ENCODE results near the gene SP1.
"Not testable (repeated sequence)": the region's sequence is repeated elsewhere in the genome, so short reads cannot be mapped to it uniquely, and the experiment has no call there.

SP1 gene

GRCh38 chr12:53373554-53374133 is 6.3 kb upstream of the SP1 start:
- TF ChIP-seq, protein P1, sequence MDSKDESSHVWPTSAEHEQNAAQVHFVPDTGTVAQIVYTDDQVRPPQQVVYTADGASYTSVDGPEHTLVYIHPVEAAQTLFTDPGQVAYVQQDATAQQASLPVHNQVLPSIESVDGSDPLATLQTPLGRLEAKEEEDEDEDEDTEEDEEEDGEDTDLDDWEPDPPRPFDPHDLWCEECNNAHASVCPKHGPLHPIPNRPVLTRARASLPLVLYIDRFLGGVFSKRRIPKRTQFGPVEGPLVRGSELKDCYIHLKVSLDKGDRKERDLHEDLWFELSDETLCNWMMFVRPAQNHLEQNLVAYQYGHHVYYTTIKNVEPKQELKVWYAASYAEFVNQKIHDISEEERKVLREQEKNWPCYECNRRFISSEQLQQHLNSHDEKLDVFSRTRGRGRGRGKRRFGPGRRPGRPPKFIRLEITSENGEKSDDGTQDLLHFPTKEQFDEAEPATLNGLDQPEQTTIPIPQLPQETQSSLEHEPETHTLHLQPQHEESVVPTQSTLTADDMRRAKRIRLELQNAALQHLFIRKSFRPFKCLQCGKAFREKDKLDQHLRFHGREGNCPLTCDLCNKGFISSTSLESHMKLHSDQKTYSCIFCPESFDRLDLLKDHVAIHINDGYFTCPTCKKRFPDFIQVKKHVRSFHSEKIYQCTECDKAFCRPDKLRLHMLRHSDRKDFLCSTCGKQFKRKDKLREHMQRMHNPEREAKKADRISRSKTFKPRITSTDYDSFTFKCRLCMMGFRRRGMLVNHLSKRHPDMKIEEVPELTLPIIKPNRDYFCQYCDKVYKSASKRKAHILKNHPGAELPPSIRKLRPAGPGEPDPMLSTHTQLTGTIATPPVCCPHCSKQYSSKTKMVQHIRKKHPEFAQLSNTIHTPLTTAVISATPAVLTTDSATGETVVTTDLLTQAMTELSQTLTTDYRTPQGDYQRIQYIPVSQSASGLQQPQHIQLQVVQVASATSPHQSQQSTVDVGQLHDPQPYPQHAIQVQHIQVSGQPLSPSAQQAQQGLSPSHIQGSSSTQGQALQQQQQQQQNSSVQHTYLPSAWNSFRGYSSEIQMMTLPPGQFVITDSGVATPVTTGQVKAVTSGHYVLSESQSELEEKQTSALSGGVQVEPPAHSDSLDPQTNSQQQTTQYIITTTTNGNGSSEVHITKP (tag by site-specific recombination; IDR thresholded peaks at IDR 0.05): 0 out of 2 replicates have a peak, but pooled peaks have one; percentile 17
- not testable (repeated sequence) for H3K27ac ChIP-seq (ENCODE audit: extremely low read depth, low read depth, low read length); H3K36me3 ChIP-seq (ENCODE audit: control insufficient read depth in 2 of 2, insufficient read depth in 1 of 2, low read length in 2 of 2); H3K4me3 ChIP-seq (ENCODE audit: low read depth, low read length); H3K9me3 ChIP-seq (ENCODE audit: control insufficient read depth, insufficient read depth, low read depth, low read length)
- peaks cover 14% of the 10 kb centered on the region for H3K4me1 ChIP-seq (ENCODE audit: control insufficient read depth, insufficient read depth, low read length)
- ChIA-PET CTCF (interaction anchor here (0.7 kb wide), 2 partner anchors 21 to 49 kb away, joined by 3 read pairs; no protein-coding TSS in a partner anchor), POLR2A (interaction anchor here (0.6 kb wide), 1 partner anchor 9 kb away, joined by 4 read pairs; no protein-coding TSS in a partner anchor)

- ChIA-PET CTCF (interaction anchor here (0.7 kb wide), 2 partner anchors 22 to 48 kb away, joined by 3 read pairs; no protein-coding TSS in a partner anchor), POLR2A (interaction anchor here (0.6 kb wide), 1 partner anchor 10 kb away, joined by 4 read pairs; no protein-coding TSS in a partner anchor)
- H3K4me3 ChIP-seq (ENCODE audit: low read depth, low read length): not testable (repeated sequence)
These were observed 5.7 kb upstream of the SP1 start for GRCh38 chr12:53374277-53374676.

DNA sequence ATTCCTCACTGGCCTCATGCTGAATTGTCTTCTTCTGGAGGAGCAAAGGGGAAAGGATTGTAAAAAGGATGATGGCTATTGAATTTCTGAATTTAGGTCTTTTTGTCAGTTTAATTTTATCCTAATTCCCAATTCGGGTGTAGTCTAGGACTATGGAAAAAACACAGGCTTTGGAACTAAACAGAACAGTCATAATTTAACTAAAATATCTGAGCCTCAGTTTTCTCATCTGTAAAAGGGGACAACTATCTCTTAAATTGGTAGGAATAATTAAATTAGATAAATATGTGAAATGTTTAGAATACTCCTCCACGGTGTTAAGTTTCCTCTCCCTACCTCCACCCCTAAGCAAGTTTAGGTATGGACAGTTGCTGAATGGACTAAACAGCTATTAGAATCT is 3.2 kb upstream of the SP1 start:
- H3K4me1 ChIP-seq (ENCODE audit: control insufficient read depth, insufficient read depth, low read length): peaks cover 18% of the 10 kb centered on the region
- H3K4me3 ChIP-seq (ENCODE audit: low read depth, low read length): no peak overlapping the region
- ChIA-PET CTCF (interaction anchor here (0.6 to 8.0 kb wide), 3 partner anchors 23 to 195 kb away, joined by 3 to 114 read pairs (median 15); partner anchors contain the start of gene AAAS), POLR2A (no interaction called here)
- TF ChIP-seq ZNF792 (tag by site-specific recombination; IDR thresholded peaks at IDR 0.05): no peak
- peak; percentile 40; the same call in 1 of the 2 replicates for TF ChIP-seq ZNF664 (tag by site-specific recombination; IDR thresholded peaks at IDR 0.05)
- no peaks in the 10 kb centered on the region for H3K9me3 ChIP-seq (ENCODE audit: control insufficient read depth, insufficient read depth, low read depth, low read length)
- peaks cover 5 to 6% of the 10 kb centered on the region in 2 experiments; a peak in 2 of 3 replicates for H3K36me3 ChIP-seq (ENCODE audit: control insufficient read depth in 2 of 2, insufficient read depth in 1 of 2, low read length in 2 of 2)
- H3K27ac ChIP-seq (ENCODE audit: extremely low read depth, low read depth, low read length): no peak overlapping the region

More at GRCh38 chr12:53374277-53374676, 5.7 kb upstream of the SP1 start:
- H3K36me3 ChIP-seq (ENCODE audit: control insufficient read depth in 2 of 2, insufficient read depth in 1 of 2, low read length in 2 of 2); H3K9me3 ChIP-seq (ENCODE audit: control insufficient read depth, insufficient read depth, low read depth, low read length); H3K27ac ChIP-seq (ENCODE audit: extremely low read depth, low read depth, low read length): not testable (repeated sequence)
- H3K4me1 ChIP-seq (ENCODE audit: control insufficient read depth, insufficient read depth, low read length): peaks cover 18% of the 10 kb centered on the region

DNA sequence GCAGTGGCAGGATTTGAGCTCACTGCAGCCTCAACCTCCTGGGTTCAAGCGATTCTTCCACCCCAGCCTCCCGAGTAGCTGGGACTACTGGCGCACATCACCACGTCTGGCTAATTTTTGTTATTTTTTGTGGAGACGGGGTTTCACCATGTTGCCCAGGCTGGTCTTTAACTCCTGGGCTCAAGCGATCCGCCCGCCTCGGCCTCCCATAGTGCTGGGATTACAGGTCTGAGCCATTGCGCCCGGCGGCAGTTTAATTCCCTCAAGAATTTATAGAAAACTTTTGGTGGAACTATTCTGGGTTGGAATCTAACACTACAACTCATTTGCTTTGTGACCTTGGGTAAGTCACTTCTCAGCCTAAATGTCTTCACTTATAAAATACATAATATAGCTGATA is 1.8 kb upstream of the SP1 start:
- no peak overlapping the region for H3K4me3 ChIP-seq (ENCODE audit: low read depth, low read length)
- POLR2A ChIA-PET: interaction anchor here (2.1 to 2.3 kb wide), 3 partner anchors 25 to 57 kb away, joined by 17 to 19 read pairs (median 18); partner anchors contain the start of gene AAAS
- no peaks in the 10 kb centered on the region for H3K9me3 ChIP-seq (ENCODE audit: control insufficient read depth, insufficient read depth, low read depth, low read length)
- H3K4me1 ChIP-seq (ENCODE audit: control insufficient read depth, insufficient read depth, low read length): peaks cover 17% of the 10 kb centered on the region
- peaks cover 11 to 20% of the 10 kb centered on the region in 2 experiments; a peak in 2 of 3 replicates for H3K36me3 ChIP-seq (ENCODE audit: control insufficient read depth in 2 of 2, insufficient read depth in 1 of 2, low read length in 2 of 2)
- H3K27ac ChIP-seq (ENCODE audit: extremely low read depth, low read depth, low read length): peak overlapping the region; percentile 95
- CTCF ChIA-PET: interaction anchor here (0.7 to 8.0 kb wide), 4 partner anchors 25 to 219 kb away, joined by 3 to 114 read pairs (median 9); partner anchors contain the start of gene AAAS
- TF ChIP-seq, protein P2, sequence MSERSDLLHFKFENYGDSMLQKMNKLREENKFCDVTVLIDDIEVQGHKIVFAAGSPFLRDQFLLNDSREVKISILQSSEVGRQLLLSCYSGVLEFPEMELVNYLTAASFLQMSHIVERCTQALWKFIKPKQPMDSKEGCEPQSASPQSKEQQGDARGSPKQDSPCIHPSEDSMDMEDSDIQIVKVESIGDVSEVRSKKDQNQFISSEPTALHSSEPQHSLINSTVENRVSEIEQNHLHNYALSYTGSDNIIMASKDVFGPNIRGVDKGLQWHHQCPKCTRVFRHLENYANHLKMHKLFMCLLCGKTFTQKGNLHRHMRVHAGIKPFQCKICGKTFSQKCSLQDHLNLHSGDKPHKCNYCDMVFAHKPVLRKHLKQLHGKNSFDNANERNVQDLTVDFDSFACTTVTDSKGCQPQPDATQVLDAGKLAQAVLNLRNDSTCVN (tag by site-specific recombination; optimal IDR thresholded peaks at IDR 0.05): peak; percentile 5
- no peak for TF ChIP-seq ZNF549 (tag by site-specific recombination; IDR thresholded peaks at IDR 0.05)

DNA sequence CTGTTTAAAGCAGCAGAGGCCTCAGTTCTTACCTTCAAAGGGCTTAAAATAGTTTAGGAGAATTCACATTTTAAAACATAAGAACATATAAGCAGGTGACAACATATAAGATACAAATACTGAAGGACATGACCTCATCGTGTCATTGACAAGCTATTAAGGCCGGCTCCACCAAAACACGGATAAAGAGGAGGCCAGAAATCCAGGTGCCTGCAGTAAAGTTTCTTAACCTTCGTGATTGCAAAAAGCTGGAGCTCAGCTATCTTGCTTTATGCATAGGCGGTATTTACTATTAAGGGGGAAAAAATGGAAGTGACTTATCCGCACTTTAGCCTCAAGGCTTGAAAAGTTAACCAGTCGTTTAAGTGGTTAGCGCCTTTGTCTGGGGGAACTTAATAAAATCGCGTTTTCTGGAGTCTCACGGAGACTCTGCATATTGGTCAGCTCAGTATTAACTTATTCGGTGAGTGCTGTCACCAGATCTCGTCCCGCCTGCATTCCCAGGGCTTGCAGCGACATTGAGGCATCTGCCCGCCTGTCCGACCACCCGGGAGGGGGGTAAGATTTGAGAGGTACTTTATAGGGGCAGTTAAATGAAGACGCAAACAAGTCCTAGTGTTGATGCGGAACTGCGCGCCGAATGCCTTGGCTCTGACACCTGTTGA is 1.1 kb upstream of the SP1 start:
- Histone ChIP-seq H3K36me3 (ENCODE audit: control insufficient read depth in 2 of 2, insufficient read depth in 1 of 2, low read length in 2 of 2) (peaks cover 17 to 27% of the 10 kb centered on the region in 2 experiments), H3K4me3 (ENCODE audit: low read depth, low read length) (peak overlapping the region; percentile 43), H3K4me1 (ENCODE audit: control insufficient read depth, insufficient read depth, low read length) (peaks cover 17% of the 10 kb centered on the region), H3K9me3 (ENCODE audit: control insufficient read depth, insufficient read depth, low read depth, low read length) (no peaks in the 10 kb centered on the region), H3K27ac (ENCODE audit: extremely low read depth, low read depth, low read length) (peak overlapping the region; percentile 95)
- POLR2A ChIA-PET: interaction anchor here (0.6 to 2.3 kb wide), 17 partner anchors 9 to 199 kb away, joined by 3 to 20 read pairs (median 7); partner anchors contain the start of genes AAAS, CSAD, MAP3K12 and PFDN5
- CTCF ChIA-PET: interaction anchor here (0.5 to 8.0 kb wide), 8 partner anchors 21 to 377 kb away, joined by 3 to 114 read pairs (median 3); partner anchors contain the start of gene AAAS
- TF ChIP-seq ZNF350 (tag by site-specific recombination; IDR thresholded peaks at IDR 0.05) (no peak), ZNF843 (tag by site-specific recombination; IDR thresholded peaks at IDR 0.05) (peak; percentile 31; the same call in 1 of the 2 replicates), ZNF324 (tag by site-specific recombination; IDR thresholded peaks at IDR 0.05) (peak; percentile 25), ATF2 (tag by site-specific recombination; IDR thresholded peaks at IDR 0.05; ENCODE audit: low read depth) (peak; percentile 87), ZBTB48 (tag by site-specific recombination; IDR thresholded peaks at IDR 0.05) (no peak; the same call in 1 of the 2 replicates), ZBTB8A (tag by site-specific recombination; IDR thresholded peaks at IDR 0.05) (0 out of 2 replicates have a peak, but pooled peaks have one; percentile 11), ZNF10 (tag by site-specific recombination; IDR thresholded peaks at IDR 0.05) (0 out of 2 replicates have a peak, but pooled peaks have one; percentile 54), ZXDB (tag by site-specific recombination; IDR thresholded peaks at IDR 0.05) (peak; percentile 73)

Data from HEK293 (cell line).